GM13976 (cell line): ENCODE measurements around the gene PGM3.
"Not testable (repeated sequence)": the region's sequence is repeated elsewhere in the genome, so short reads cannot be mapped to it uniquely, and the experiment has no call there.

Experiments used
- DNase-seq: peaks from one replicate; pipeline ENCODE4 v3.0.0; 2012; ENCODE audit warnings: low spot score
- in situ Hi-C: fragments of 300-500 bp; cut with MboI; formaldehyde crosslinking; loops from one replicate; pipeline ENCODE4 v1.12.0; 2022; ENCODE audit warnings: low sequenced_read_pairs, mixed read lengths, inconsistent platforms; ENCODE audit not compliant: unreplicated experiment
- TF ChIP-seq, protein P1 (sequence below): IDR thresholded peaks from 2 replicates; pipeline ENCODE4 v1.5.1; 2012; ENCODE audit warnings: borderline replicate concordance, mild to moderate bottlenecking; ENCODE audit not compliant: insufficient read depth; ENCODE audit errors: extremely low read depth, missing control alignments, control extremely low read depth

Gene PGM3

DNA sequence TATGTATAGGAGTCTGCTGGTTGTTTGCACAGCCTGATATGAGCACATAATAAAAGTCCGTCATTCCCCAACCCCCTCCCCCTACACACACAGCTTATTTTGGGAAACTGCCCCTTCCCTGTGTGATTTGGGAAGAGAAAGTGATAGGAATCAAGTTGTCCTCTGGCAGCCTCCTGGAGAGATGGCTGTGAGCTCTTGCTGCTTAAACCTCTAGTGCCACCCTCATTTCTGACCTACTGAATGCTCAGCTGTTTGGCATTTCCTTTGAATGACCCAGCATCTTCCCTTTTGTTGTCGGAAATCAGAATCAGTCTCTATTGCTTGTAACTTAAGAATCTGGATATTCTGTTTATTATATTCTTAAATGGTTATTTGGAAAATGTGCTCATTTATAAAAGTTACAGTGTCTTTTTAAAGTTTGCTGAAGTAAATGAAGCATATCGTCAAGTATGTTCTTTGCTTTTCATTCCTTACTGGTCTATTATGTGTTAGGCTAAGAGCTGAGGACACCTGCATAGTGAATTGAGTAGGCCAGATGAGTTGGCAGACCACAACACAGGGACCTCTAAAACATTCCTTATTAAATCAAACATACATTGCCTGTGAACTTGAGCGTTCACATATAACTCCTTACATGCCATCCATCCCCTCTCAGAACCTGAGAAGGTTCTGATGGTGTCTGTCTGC lies 5.6 kb upstream of the PGM3 start:
- in situ Hi-C loops = no loop called here
- TF ChIP-seq, protein P1, sequence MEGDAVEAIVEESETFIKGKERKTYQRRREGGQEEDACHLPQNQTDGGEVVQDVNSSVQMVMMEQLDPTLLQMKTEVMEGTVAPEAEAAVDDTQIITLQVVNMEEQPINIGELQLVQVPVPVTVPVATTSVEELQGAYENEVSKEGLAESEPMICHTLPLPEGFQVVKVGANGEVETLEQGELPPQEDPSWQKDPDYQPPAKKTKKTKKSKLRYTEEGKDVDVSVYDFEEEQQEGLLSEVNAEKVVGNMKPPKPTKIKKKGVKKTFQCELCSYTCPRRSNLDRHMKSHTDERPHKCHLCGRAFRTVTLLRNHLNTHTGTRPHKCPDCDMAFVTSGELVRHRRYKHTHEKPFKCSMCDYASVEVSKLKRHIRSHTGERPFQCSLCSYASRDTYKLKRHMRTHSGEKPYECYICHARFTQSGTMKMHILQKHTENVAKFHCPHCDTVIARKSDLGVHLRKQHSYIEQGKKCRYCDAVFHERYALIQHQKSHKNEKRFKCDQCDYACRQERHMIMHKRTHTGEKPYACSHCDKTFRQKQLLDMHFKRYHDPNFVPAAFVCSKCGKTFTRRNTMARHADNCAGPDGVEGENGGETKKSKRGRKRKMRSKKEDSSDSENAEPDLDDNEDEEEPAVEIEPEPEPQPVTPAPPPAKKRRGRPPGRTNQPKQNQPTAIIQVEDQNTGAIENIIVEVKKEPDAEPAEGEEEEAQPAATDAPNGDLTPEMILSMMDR = no peak
- DNase-seq = no peak

DNA sequence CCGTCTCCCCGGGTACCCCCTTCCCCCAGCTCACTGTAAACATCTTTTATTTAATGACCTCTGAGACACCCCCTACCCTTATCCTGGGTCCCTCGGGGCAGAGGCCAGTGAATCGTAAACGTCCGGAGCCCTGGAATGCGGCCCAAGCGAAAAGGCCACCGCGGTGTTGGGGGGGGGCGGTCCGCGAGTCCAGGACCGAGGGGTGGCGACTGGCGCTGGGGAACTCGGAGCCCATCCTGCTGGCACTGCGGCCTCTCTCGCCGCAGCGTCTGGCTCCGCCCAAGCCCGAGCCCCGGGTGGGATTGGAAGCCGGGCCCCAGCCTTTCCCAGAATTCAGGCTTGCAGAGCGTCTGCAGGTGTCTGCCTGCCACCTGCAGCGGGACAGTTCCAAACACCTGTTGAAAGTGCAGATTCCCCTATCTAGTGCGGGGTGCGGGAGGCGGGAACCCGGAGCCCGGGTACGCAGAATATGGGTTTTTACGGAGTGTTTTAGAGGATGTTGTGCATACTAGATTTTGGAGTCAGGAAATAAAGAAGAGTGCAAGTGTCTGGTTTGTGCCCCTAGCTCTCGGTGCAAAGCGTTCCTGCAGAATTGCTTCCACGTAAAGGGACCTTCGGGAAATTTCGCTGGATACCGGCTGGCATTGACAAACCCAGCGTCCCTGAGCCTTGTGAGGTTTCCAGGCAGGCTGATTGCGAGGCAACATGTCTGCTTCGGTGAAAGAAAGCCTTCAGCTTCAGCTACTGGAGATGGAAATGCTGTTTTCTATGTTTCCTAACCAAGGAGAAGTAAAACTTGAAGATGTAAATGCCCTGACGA lies 892 bp upstream of the PGM3 start:
- in situ Hi-C loops = no loop called here
- TF ChIP-seq, protein P1 = no peak
- peak; percentile 46 for DNase-seq

DNA sequence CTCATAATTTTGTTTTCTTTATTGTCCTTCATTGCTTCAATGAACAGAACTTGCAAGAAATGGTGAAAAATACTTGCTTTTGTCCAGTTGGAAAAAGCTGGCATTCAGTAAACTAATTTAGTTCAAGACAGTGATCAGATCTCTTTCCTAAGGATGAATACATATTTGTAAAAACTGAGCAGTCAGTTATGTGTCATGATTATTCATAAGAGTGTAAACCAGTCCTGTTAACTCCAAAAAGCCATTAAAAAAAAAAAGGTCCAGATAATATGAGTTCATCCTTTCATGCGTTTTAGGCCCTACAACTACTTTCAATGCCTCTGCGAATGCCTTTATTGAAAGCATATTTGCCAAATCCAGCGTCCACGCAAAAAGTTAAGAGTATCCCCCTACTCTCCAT lies 609 bp downstream of the PGM3 start:
- in situ Hi-C loops = no loop called here
- DNase-seq = no peak
- TF ChIP-seq, protein P1 = no peak

DNA sequence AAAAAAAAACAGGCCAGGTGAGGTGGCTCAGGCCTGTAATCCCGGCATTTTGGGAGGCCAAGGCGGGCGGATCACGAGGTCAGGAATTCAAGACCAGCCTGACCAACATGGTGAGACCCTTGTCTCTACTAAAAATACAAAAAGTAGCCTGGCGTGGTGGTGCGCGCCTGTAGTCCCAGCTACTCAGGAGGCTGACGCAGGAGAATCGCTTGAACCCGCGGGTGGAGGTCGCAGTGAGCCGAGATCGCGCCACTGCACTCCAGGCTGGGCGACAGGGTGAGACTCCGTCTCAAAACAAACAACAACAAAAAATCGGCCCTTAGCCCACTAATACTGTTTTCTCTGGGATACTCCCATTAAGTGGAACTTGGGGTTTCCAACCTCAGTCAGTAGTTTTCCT lies 1.1 kb downstream of the PGM3 start:
- DNase-seq, in situ Hi-C loops: not testable (repeated sequence)

DNA sequence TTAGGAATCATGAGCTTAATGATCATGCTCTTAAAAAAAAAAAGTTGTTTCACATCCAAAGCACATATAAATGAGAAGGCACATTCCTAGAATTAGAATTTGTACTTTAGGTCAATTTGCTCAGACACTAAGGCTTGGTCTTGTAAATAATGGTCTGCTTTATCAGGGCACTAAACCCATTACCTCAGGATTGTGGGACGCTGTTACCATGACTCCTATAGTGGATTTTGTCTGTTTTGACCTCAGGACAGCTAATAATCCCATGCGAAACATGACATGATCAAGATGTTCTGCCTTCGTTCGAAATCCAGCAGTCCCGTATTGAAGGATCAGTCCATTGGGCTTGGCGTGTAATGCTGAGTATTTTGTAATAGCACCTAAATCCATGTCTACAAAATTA lies 2.4 kb downstream of the PGM3 start:
- in situ Hi-C loops = no loop called here
- no peak for DNase-seq
- TF ChIP-seq, protein P1 = no peak

DNA sequence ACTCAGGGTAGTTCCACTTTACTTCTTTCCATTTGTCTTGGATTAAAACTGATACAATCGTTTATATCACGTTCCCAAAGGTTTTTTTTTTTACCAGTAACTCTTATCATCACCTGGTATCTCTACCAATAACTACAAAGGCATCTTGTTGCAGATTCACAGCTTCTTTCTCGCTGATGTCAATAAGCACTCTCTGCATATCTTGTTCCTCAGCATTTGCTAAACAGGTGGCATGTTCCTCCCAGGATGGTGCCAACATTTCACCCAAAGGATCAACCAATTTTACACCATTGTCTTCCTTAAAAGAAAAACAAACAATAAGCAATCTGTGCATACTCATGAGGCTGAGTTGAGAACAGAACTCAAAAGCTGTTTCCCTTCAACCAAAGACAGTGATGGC lies 4.6 kb downstream of the PGM3 start:
- in situ Hi-C loops = no loop called here
- DNase-seq = no peak
- TF ChIP-seq, protein P1 = no peak

DNA sequence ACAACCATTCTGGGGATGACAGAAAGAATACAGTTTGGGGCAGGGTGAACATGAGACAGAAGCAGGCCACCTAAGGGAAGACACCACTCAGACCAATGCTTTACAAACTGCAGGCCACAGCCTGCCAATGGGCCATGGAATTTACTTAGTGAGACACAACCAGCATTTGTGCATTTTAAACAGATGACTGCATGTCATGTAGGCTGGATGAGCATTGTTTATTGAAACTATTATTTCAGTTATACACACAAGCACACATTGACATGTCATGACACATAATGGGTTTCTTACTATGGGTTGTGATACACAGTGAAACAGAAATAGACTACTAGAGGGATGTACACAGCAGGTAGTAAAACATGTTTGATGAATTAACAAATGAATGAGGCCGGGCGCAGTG lies 8.0 kb downstream of the PGM3 start:
- no peak for DNase-seq
- in situ Hi-C loops = no loop called here
- TF ChIP-seq, protein P1 = no peak
